ENCODE measurements around the gene ATIC.

DNA sequence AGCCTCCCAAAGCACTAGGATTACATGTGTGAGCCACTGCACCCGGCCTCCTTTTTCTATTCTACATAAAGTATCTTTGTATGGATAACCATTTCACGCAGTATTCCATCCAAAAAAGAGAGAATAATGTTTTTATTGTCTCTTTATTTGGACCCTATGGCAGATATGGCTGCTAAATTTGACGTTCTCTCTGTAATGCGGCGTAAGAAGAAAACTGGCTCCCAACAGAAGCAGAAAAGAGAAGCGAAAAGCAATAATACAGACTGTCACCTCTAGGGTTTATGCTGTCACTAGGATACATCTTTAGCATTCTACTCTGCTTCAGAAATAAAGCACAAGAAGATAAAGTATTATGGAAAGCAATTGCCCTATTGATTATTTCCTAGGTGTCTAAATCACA lies 68.1 kb downstream of the ATIC start:
- no peak for TF ChIP-seq CTCF (IDR thresholded peaks at IDR 0.05)
- no peak for TF ChIP-seq POLR2A (IDR thresholded peaks at IDR 0.05)
